ENCODE data around the gene REXO4.

REXO4 gene, protein sequence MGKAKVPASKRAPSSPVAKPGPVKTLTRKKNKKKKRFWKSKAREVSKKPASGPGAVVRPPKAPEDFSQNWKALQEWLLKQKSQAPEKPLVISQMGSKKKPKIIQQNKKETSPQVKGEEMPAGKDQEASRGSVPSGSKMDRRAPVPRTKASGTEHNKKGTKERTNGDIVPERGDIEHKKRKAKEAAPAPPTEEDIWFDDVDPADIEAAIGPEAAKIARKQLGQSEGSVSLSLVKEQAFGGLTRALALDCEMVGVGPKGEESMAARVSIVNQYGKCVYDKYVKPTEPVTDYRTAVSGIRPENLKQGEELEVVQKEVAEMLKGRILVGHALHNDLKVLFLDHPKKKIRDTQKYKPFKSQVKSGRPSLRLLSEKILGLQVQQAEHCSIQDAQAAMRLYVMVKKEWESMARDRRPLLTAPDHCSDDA

DNA sequence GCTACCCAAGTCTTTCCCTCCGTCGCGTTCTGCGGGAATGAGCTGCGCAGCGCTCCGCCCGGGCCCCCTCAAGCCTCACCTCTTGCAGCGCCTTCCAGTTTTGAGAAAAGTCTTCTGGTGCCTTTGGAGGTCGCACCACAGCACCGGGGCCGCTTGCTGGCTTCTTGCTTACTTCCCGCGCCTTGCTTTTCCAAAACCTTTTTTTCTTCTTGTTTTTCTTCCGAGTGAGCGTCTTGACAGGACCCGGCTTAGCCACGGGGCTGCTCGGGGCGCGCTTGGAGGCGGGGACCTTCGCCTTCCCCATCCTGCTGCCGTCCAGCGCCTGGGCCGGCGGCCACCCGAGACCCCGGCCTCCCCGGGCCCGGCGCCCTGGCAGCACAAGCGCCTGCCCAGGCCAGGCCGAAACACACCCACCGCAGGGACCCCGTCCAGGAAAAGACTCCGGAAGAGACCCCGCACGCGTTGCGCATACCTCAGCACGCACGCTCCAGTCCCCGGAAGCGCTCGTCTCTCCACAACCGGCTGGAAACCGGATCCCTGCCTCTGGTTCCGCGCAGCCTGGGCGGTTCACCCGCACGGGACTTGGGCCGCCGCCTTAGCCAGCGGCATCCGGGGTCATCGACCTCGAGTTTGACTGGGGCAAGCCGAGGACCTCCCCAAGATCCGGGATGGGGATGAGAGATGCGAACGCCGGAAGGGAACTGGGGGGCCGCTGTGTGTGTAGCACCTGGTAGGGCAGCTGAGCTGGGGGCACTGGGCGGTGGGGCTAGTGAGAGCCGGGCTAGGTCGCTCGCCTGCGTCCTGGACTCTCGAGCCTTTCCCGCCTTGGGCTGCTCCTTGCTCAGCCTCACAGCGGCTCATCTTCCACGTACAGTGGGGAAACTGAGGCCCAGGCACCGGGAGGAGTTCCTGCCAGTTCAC, at the start of gene REXO4:
Gene REXO4, minus strand, starts transcription at position 470 of the 921 bp plus-strand sequence. Its CDS starts 166 bp downstream, at position 304.
- Histone ChIP-seq H3K9ac (peak within 1 kb of the TSS; percentile 80 to 93 (median 89)), H3K4me2 (peak within 1 kb of the TSS; percentile 90 to 99 (median 98)), H3K27me3 (no peaks in the 10 kb centered on the region), H3K27ac (peak within 1 kb of the TSS; percentile 79 to 94 (median 90)), H3K4me1 (peaks cover 30 to 57% (median 49%) of the 10 kb centered on the region in 10 experiments), H3K9me3 (replicated peaks in 1 of 11) (no peaks in the 10 kb centered on the region), H4K20me1 (peaks cover 6 to 45% (median 40%) of the 10 kb centered on the region in 11 experiments; a peak in 20 of 22 replicates), H3K4me3 (peak within 1 kb of the TSS; percentile 84 to 98 (median 89)), H3K36me3 (peaks cover 24 to 40% (median 38%) of the 10 kb centered on the region in 11 experiments)
- no peak for TF ChIP-seq Cebpa-rat (IDR thresholded peaks at IDR 0.05)

DNA sequence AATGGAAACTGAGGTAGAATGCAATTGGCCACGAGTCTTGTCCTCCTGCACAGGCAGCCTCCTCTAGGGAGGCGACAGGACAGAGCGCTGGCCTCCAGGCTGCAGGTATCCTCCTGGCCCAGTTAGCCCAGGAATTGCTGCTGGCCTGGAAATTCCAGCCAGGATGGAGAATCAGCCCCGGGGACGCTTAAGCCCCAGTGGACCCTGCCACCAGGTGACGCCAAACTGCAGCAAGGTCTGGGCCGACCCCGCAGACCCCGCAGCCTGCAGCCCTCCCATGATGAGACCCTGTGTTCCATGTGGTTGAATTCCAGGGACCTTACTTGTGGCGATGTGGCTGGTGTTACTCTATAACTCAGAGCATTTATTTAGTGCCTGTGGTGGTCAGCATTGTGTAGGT, 49.3 kb upstream of the REXO4 start:
- no peak overlapping the region for H3K27ac ChIP-seq
- H4K20me1 ChIP-seq, result peaks cover 0 to 91% (median 34%) of the 10 kb centered on the region in 11 experiments; a peak in 18 of 22 replicates
- H3K27me3 ChIP-seq, result no peaks in the 10 kb centered on the region
- H3K4me2 ChIP-seq, result no peak overlapping the region
- no peaks in the 10 kb centered on the region for H3K9me3 ChIP-seq (replicated peaks in 1 of 11)
- H3K9ac ChIP-seq, result no peak overlapping the region
- no peak for TF ChIP-seq Cebpa-rat (IDR thresholded peaks at IDR 0.05)
- peaks cover 7 to 38% (median 30%) of the 10 kb centered on the region in 10 experiments for H3K4me1 ChIP-seq
- H3K36me3 ChIP-seq, result peaks cover 0 to 46% (median 15%) of the 10 kb centered on the region in 11 experiments; a peak in 15 of 22 replicates
- no peak overlapping the region for H3K4me3 ChIP-seq

DNA sequence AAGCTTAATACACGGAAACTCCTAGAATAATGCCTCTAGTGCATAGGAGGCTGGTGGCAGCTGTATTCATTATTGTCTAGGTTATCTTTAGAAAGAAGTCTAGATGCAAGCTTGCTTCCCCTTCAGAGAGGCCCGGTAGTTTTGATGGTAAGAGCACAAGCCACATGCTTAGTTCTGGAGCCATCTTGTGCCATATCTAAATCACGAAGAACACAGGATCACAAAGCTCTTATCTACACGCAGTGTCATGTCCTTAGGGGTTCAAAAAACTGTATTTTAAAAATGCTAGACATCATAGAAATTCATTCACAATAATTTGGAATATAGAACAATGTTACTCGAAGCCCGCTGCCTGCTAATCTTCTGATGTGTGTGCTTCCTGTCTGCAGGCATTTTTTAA, 48.2 kb upstream of the REXO4 start:
- Histone ChIP-seq H3K27ac (no peak overlapping the region), H3K36me3 (peaks cover 0 to 35% (median 8%) of the 10 kb centered on the region in 11 experiments; a peak in 11 of 22 replicates), H3K4me1 (peaks cover 15 to 49% (median 40%) of the 10 kb centered on the region in 10 experiments)

DNA sequence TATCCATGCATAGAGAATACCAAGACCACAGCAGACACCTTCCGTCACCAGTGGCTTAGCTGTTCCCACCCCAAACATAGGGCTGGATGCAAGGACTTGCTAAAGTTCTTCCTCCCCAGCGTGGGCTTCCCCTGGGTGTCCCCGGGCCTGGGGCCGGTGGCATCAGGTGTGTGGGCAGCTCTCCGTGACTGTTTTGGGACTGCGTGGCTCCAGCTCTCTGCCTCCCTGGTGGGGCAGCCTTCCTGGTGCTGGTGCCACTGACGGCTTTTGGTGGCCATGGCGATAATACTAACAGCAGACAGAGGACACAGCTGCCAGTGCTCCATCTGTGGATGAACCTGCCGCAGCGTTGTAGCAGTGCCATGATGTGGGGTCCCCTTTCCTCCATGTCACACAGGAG, 46.8 kb upstream of the REXO4 start:
- no peak for TF ChIP-seq Cebpa-rat (IDR thresholded peaks at IDR 0.05)
- Histone ChIP-seq H3K9ac (peak overlapping the region in 2 of 11 experiments; percentile 4 to 14; a peak in 2 of 22 replicates), H4K20me1 (peaks cover 0 to 84% (median 46%) of the 10 kb centered on the region in 11 experiments; a peak in 17 of 22 replicates), H3K4me2 (peak overlapping the region in 3 of 11 experiments; percentile 11 to 89 (median 88); a peak in 1 of 22 replicates), H3K4me3 (no peak overlapping the region), H3K27me3 (no peaks in the 10 kb centered on the region), H3K4me1 (peaks cover 21 to 56% (median 46%) of the 10 kb centered on the region in 10 experiments), H3K9me3 (replicated peaks in 1 of 11) (no peaks in the 10 kb centered on the region), H3K36me3 (peaks cover 0 to 32% (median 8%) of the 10 kb centered on the region in 11 experiments; a peak in 8 of 22 replicates), H3K27ac (no peak overlapping the region)

More for the DNA sequence above, 48.2 kb upstream of the REXO4 start:
- Histone ChIP-seq H3K4me2 (no peak overlapping the region), H3K4me3 (no peak overlapping the region), H3K9ac (no peak overlapping the region), H3K27me3 (no peaks in the 10 kb centered on the region), H4K20me1 (peaks cover 0 to 91% (median 44%) of the 10 kb centered on the region in 11 experiments; a peak in 17 of 22 replicates), H3K9me3 (replicated peaks in 1 of 11) (no peaks in the 10 kb centered on the region)
- TF ChIP-seq Cebpa-rat (IDR thresholded peaks at IDR 0.05), result no peak

- Histone ChIP-seq H3K4me1 (peaks cover 25 to 59% (median 50%) of the 10 kb centered on the region in 10 experiments), H3K4me3 (no peak overlapping the region), H3K9ac (peak overlapping the region in 2 of 11 experiments; percentile 4 to 18; a peak in 3 of 22 replicates), H3K36me3 (peaks cover 0 to 26% (median 4%) of the 10 kb centered on the region in 11 experiments; a peak in 7 of 22 replicates), H4K20me1 (peaks cover 0 to 78% (median 46%) of the 10 kb centered on the region in 11 experiments; a peak in 17 of 22 replicates), H3K27me3 (no peaks in the 10 kb centered on the region), H3K27ac (no peak overlapping the region), H3K9me3 (replicated peaks in 1 of 11) (no peaks in the 10 kb centered on the region), H3K4me2 (peak overlapping the region in 7 of 11 experiments; percentile 4 to 89 (median 26); a peak in 4 of 22 replicates)
- TF ChIP-seq Cebpa-rat (IDR thresholded peaks at IDR 0.05), result no peak
Measured at GRCh38 chr9:133463864-133464615, 46.2 kb upstream of the REXO4 start.

DNA sequence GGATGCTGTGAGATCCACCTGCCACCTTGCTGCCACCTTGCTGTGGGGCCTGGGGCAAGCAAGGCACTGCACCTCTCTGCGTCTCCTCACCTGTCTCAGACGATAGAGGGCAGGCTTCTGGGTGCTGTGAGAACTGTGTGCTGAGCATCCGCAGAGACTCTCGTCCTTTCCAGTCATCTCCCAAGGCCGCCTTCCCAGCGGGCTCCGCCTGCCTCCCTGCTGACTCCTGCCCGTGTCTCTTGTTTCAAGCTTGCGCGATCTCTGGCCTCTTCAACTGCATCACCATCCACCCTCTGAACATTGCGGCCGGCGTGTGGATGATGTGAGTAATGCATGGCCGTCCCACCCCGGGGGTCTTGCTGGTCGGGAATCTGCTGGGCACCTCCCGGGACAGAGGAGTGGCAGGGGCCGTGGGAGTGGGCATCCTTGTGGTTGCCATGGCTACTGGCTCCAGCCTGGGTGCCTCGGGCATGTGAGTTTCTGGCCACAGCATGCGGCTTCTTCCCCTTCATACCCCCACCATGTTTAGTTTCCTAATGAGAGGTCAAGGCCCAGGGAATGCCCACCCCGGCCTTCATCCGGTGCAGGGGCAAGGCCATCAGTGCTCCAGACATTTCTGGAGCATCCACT, 45.5 kb upstream of the REXO4 start:
- no peak overlapping the region for H3K27ac ChIP-seq
- peaks cover 0 to 19% (median under 1%) of the 10 kb centered on the region in 11 experiments; a peak in 7 of 22 replicates for H3K36me3 ChIP-seq
- H4K20me1 ChIP-seq, result peaks cover 0 to 71% (median 46%) of the 10 kb centered on the region in 11 experiments; a peak in 17 of 22 replicates
- peaks cover 30 to 66% (median 56%) of the 10 kb centered on the region in 10 experiments for H3K4me1 ChIP-seq
- no peak overlapping the region for H3K4me3 ChIP-seq
- H3K27me3 ChIP-seq, result no peaks in the 10 kb centered on the region
- no peaks in the 10 kb centered on the region for H3K9me3 ChIP-seq (replicated peaks in 1 of 11)
- peak overlapping the region in 4 of 11 experiments; percentile 16 to 25 (median 19); a peak in 4 of 22 replicates for H3K9ac ChIP-seq
- H3K4me2 ChIP-seq, result peak overlapping the region in 8 of 11 experiments; percentile 58 to 89 (median 84); a peak in 18 of 22 replicates
- no peak for TF ChIP-seq Cebpa-rat (IDR thresholded peaks at IDR 0.05)

DNA sequence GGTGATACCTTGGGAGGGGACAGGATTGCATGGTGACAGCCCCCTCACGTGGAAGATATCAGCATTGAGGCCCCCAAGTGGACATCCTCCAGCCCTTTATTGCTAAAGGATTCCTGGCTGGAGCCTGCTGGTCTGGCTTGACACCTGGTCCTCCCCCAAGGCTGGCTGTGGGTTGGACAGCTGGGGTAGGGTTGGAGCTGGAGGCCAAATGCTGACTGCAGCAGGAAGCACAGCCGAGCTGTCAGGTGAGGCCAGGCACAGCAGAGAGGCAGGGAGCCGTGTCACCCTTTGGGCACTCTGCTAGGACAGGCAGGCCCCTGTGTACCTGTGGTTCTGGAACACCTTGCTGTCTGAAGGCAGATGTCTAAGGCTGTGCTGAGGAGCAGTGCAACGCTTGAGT, 44.2 kb upstream of the REXO4 start:
- no peak overlapping the region for H3K4me3 ChIP-seq
- H3K36me3 ChIP-seq, result peaks cover 0 to 16% (median 0%) of the 10 kb centered on the region in 11 experiments; a peak in 6 of 22 replicates
- H4K20me1 ChIP-seq, result peaks cover 0 to 57% (median 46%) of the 10 kb centered on the region in 11 experiments; a peak in 17 of 22 replicates
- peaks cover 30 to 66% (median 57%) of the 10 kb centered on the region in 10 experiments for H3K4me1 ChIP-seq
- H3K27ac ChIP-seq, result no peak overlapping the region
- no peak for TF ChIP-seq Cebpa-rat (IDR thresholded peaks at IDR 0.05)
- no peaks in the 10 kb centered on the region for H3K27me3 ChIP-seq
- peak overlapping the region; percentile 36 to 97 (median 79); a peak in 19 of 22 replicates for H3K4me2 ChIP-seq
- H3K9ac ChIP-seq, result peak overlapping the region in 4 of 11 experiments; percentile 16 to 23 (median 18); a peak in 2 of 22 replicates
- no peaks in the 10 kb centered on the region for H3K9me3 ChIP-seq (replicated peaks in 1 of 11)
